ENCODE measurements around the gene PDE2A. TPM values are rescaled to one million over a fixed set of nuclear protein-coding genes. Genes with fewer than 3 reads are reported as not detected.

The PDE2A gene
- total RNA-seq, 4 donors from 2014 or later, result 40.2 to 69.6 (median 50.4) TPM

- TF ChIP-seq CTCF (IDR thresholded peaks at IDR 0.05) (no peak), POLR2A (IDR thresholded peaks at IDR 0.05) (no peak)
- intact Hi-C loops (cut with DNase I), result no loop called here
- Histone ChIP-seq H3K4me1 (peaks cover 3 to 4% of the 10 kb centered on the region in 2 donors), H3K27me3 (no peaks in the 10 kb centered on the region), H3K36me3 (no peaks in the 10 kb centered on the region), H3K27ac (no peak overlapping the region), H3K9me3 (no peaks in the 10 kb centered on the region), H3K4me3 (replicated peaks in 1 of 3) (no peak overlapping the region)
- WGBS, 2 donors, result 59 to 67% methylated on average over 6 to 9 of the region's 9 CpGs
- no peak for DNase-seq
These were observed 78.9 kb downstream of the PDE2A start for GRCh38 chr11:72595292-72595684.

- Histone ChIP-seq H3K4me1 (peaks cover 7 to 9% of the 10 kb centered on the region in 2 donors), H3K4me3 (replicated peaks in 1 of 3) (no peak overlapping the region), H3K36me3 (no peaks in the 10 kb centered on the region), H3K27me3 (no peaks in the 10 kb centered on the region), H3K27ac (no peak overlapping the region), H3K9me3 (no peaks in the 10 kb centered on the region)
- 57 to 69% methylated on average over 6 to 8 of the region's 8 CpGs for WGBS, 2 donors
- intact Hi-C loops (cut with DNase I), result no loop called here
- no peak for TF ChIP-seq CTCF (IDR thresholded peaks at IDR 0.05)
- TF ChIP-seq POLR2A (IDR thresholded peaks at IDR 0.05), result no peak
- DNase-seq, result no peak
These were observed 79.5 kb downstream of the PDE2A start for GRCh38 chr11:72594493-72595291.

GRCh38 chr11:72592698-72593495, 81.3 kb downstream of the PDE2A start:
- 87 to 94% methylated on average over 8 of the region's 8 CpGs for whole genome bisulfite sequencing, 2 donors
- no peak overlapping the region for H3K4me3 ChIP-seq (replicated peaks in 1 of 3)
- H3K27ac ChIP-seq, result no peak overlapping the region
- no peaks in the 10 kb centered on the region for H3K9me3 ChIP-seq
- intact Hi-C loops (cut with DNase I), result no loop called here
- no peaks in the 10 kb centered on the region for H3K27me3 ChIP-seq
- no peaks in the 10 kb centered on the region for H3K36me3 ChIP-seq
- no peak for DNase-seq
- H3K4me1 ChIP-seq, result peaks cover 7 to 11% of the 10 kb centered on the region in 2 donors
- TF ChIP-seq CTCF (IDR thresholded peaks at IDR 0.05) (no peak), POLR2A (IDR thresholded peaks at IDR 0.05) (no peak)

GRCh38 chr11:72591785-72592502, 82.3 kb downstream of the PDE2A start:
- TF ChIP-seq POLR2A (IDR thresholded peaks at IDR 0.05), result no peak
- TF ChIP-seq CTCF (IDR thresholded peaks at IDR 0.05), result no peak
- no peaks in the 10 kb centered on the region for H3K36me3 ChIP-seq
- 44 to 48% methylated on average over 10 of the region's 10 CpGs for WGBS, 2 donors
- no peaks in the 10 kb centered on the region for H3K9me3 ChIP-seq
- no peaks in the 10 kb centered on the region for H3K27me3 ChIP-seq
- peaks cover 7 to 11% of the 10 kb centered on the region in 2 donors for H3K4me1 ChIP-seq
- no peak overlapping the region for H3K4me3 ChIP-seq (replicated peaks in 1 of 3)
- intact Hi-C loops (cut with DNase I), result no loop called here
- DNase-seq, result no peak
- no peak overlapping the region for H3K27ac ChIP-seq
